OCI-LY1 (cell line): ENCODE results near the gene IGFBP5.

ENCODE experiments used
- H2AFZ ChIP-seq: fragments of 200-600 bp; sonication (generic), shearing (Covaris generic); 2 replicates; pipeline ENCODE4 v1.6.0; 2014; ENCODE audit warnings: antibody characterized with exemption, mild to moderate bottlenecking, low read length
- H3F3A ChIP-seq: fragments of 200-600 bp; sonication (generic), shearing (Covaris generic); 2 replicates; pipeline ENCODE4 v1.6.0; 2014; ENCODE audit warnings: mild to moderate bottlenecking, antibody characterized with exemption, low read length, moderate library complexity; ENCODE audit not compliant: insufficient read depth
- H3K27ac ChIP-seq: fragments of 200-600 bp; sonication (generic); 2 replicates; pipeline ENCODE4 v1.5.1; 2014; ENCODE audit warnings: low read length, mixed run types, mild to moderate bottlenecking, low read depth; ENCODE audit not compliant: poor library complexity, severe bottlenecking
- H3K27me3 ChIP-seq: fragments of 200-600 bp; sonication (generic); 2 replicates; pipeline ENCODE4 v1.6.0; 2014; ENCODE audit warnings: antibody characterized with exemption, mild to moderate bottlenecking, low read length, moderate library complexity; ENCODE audit not compliant: insufficient read depth
- H3K36me3 ChIP-seq: fragments of 200-600 bp; sonication (generic); 2 replicates; pipeline ENCODE4 v1.6.1; 2014; ENCODE audit warnings: mild to moderate bottlenecking, antibody characterized with exemption, low read length, moderate library complexity, mixed read lengths; ENCODE audit not compliant: insufficient read depth
- H3K4me1 ChIP-seq: fragments of 200-600 bp; sonication (generic); 2 replicates; pipeline ENCODE4 v1.5.1; 2014; ENCODE audit warnings: mild to moderate bottlenecking, low read length, moderate library complexity; ENCODE audit not compliant: insufficient read depth, severe bottlenecking
- H3K4me2 ChIP-seq: fragments of 200-600 bp; sonication (generic), shearing (Covaris generic); 2 replicates; pipeline ENCODE4 v1.6.1; 2014; ENCODE audit warnings: low read length
- H3K4me3 ChIP-seq: fragments of 200-600 bp; sonication (generic); 2 replicates; pipeline ENCODE4 v1.5.1; 2014; ENCODE audit warnings: low read length, low read depth, mild to moderate bottlenecking, mixed read lengths; ENCODE audit not compliant: poor library complexity, severe bottlenecking
- H3K79me2 ChIP-seq: fragments of 200-600 bp; shearing (Covaris generic); 2 replicates; pipeline ENCODE4 v1.6.1; 2016; ENCODE audit warnings: mixed run types, low read length, mixed read lengths; ENCODE audit not compliant: insufficient read depth
- H3K9ac ChIP-seq: fragments of 200-600 bp; sonication (generic), shearing (Covaris generic); 2 replicates; pipeline ENCODE4 v1.6.1; 2014; ENCODE audit warnings: mild to moderate bottlenecking, low read length, mixed read lengths
- H3K9me2 ChIP-seq: fragments of 200-600 bp; sonication (generic), shearing (Covaris generic); 2 replicates; pipeline ENCODE4 v1.6.1; 2014; ENCODE audit warnings: low read depth, mild to moderate bottlenecking, low read length, mixed read lengths
- H3K9me3 ChIP-seq: fragments of 200-600 bp; shearing (Covaris generic); 2 replicates; pipeline ENCODE4 v1.6.1; 2014; ENCODE audit warnings: low read length, mixed read lengths
- H4K20me1 ChIP-seq: fragments of 200-600 bp; sonication (generic), shearing (Covaris generic); 2 replicates; pipeline ENCODE4 v1.6.0; 2016; ENCODE audit warnings: mild to moderate bottlenecking, low read length; ENCODE audit not compliant: insufficient read depth
- CTCF ChIP-seq: fragments of 200-600 bp; sonication (generic), shearing (Covaris generic); IDR thresholded peaks from 2 replicates; pipeline ENCODE4 v1.5.1; 2017; ENCODE audit warnings: mild to moderate bottlenecking, antibody characterized with exemption, low read length, moderate library complexity, mixed read lengths
- EZH2 ChIP-seq: fragments of 200-600 bp; sonication (generic), shearing (Covaris generic); IDR thresholded peaks from 2 replicates; pipeline ENCODE4 v1.8.0; 2017; ENCODE audit warnings: borderline replicate concordance, mixed run types, mild to moderate bottlenecking, antibody characterized with exemption, low read length, moderate library complexity, mixed read lengths

Gene IGFBP5

DNA sequence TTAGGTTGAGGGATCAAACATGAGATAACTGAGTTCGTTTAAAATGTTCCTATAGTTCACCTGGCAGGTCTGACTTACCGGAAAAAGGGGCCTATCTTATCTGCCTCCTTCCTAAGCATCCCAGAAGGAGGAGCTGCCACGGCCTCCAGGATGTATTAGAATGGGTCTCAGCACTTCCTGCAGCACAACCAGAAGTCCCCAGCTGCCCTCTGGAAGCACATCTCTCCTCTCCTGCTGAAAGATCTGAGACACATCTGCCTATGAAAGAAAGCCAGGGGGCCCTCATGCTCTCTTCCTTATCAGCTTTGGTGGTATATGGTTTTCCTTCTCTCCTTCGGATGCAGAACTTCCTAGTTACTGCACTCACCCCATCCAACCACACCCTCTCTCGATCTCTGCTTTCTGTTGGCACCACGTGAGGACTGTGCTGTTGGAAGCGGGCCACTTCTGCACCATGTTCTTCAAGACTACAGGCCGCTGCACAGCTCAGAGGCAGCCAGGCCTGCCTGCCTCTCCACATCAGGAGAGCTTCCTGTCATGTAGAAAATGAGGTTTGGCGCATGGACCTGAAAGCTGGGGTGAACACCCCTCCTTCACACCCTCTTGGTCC is 6.5 kb downstream of the IGFBP5 start:
- no peaks in the 10 kb centered on the region for H3K9me3 ChIP-seq
- H4K20me1 ChIP-seq: no peaks in the 10 kb centered on the region
- no peaks in the 10 kb centered on the region for H3K9me2 ChIP-seq
- no peak overlapping the region for H3K27ac ChIP-seq
- H3F3A ChIP-seq: no peaks in the 10 kb centered on the region
- no peaks in the 10 kb centered on the region for H3K36me3 ChIP-seq
- H3K9ac ChIP-seq: no peak overlapping the region
- no peaks in the 10 kb centered on the region for H3K79me2 ChIP-seq
- H2AFZ ChIP-seq: no peak overlapping the region
- H3K4me2 ChIP-seq: no peak overlapping the region
- no peak for TF ChIP-seq EZH2
- no peak for TF ChIP-seq CTCF
- H3K4me3 ChIP-seq: no peak overlapping the region
- H3K27me3 ChIP-seq: no peaks in the 10 kb centered on the region
- no peaks in the 10 kb centered on the region for H3K4me1 ChIP-seq

- no peaks in the 10 kb centered on the region for H3K79me2 ChIP-seq
- no peak overlapping the region for H3K4me2 ChIP-seq
- TF ChIP-seq CTCF (peak; percentile 65), EZH2 (no peak)
- H2AFZ ChIP-seq: no peak overlapping the region
- H3K4me3 ChIP-seq: no peak overlapping the region
- no peaks in the 10 kb centered on the region for H3K4me1 ChIP-seq
- no peaks in the 10 kb centered on the region for H3K27me3 ChIP-seq
- no peaks in the 10 kb centered on the region for H3K9me3 ChIP-seq
- no peaks in the 10 kb centered on the region for H4K20me1 ChIP-seq
- no peaks in the 10 kb centered on the region for H3K9me2 ChIP-seq
- no peaks in the 10 kb centered on the region for H3K36me3 ChIP-seq
- H3F3A ChIP-seq: no peaks in the 10 kb centered on the region
- no peak overlapping the region for H3K9ac ChIP-seq
- no peak overlapping the region for H3K27ac ChIP-seq
Measured at GRCh38 chr2:216687646-216688045, 7.7 kb downstream of the IGFBP5 start.

- H3K27ac ChIP-seq: no peak overlapping the region
Measured at GRCh38 chr2:216687111-216687510, 8.2 kb downstream of the IGFBP5 start.

More at GRCh38 chr2:216687111-216687510, 8.2 kb downstream of the IGFBP5 start:
- H3K27me3 ChIP-seq: no peaks in the 10 kb centered on the region
- no peaks in the 10 kb centered on the region for H3K36me3 ChIP-seq
- no peaks in the 10 kb centered on the region for H3K9me3 ChIP-seq
- H3K9me2 ChIP-seq: no peaks in the 10 kb centered on the region
- no peak overlapping the region for H3K9ac ChIP-seq
- H2AFZ ChIP-seq: no peak overlapping the region
- H3K4me3 ChIP-seq: no peak overlapping the region
- no peaks in the 10 kb centered on the region for H4K20me1 ChIP-seq
- H3F3A ChIP-seq: no peaks in the 10 kb centered on the region
- H3K4me2 ChIP-seq: no peak overlapping the region
- H3K4me1 ChIP-seq: no peaks in the 10 kb centered on the region
- TF ChIP-seq CTCF: no peak
- no peaks in the 10 kb centered on the region for H3K79me2 ChIP-seq
